Measurements from ENCODE around the gene RPS6KB1. TPM values are rescaled to one million over a fixed set of nuclear protein-coding genes. Genes with fewer than 3 reads are reported as not detected.
A peak's percentile ranks its signal among the peaks of the same experiment; 100 is the strongest.
"Not testable (repeated sequence)": the region's sequence is repeated elsewhere in the genome, so short reads cannot be mapped to it uniquely, and the experiment has no call there.

RPS6KB1 gene
- total and polyA plus RNA-seq, 11 donors = 7.8 to 29.4 (median 22.7) TPM

DNA sequence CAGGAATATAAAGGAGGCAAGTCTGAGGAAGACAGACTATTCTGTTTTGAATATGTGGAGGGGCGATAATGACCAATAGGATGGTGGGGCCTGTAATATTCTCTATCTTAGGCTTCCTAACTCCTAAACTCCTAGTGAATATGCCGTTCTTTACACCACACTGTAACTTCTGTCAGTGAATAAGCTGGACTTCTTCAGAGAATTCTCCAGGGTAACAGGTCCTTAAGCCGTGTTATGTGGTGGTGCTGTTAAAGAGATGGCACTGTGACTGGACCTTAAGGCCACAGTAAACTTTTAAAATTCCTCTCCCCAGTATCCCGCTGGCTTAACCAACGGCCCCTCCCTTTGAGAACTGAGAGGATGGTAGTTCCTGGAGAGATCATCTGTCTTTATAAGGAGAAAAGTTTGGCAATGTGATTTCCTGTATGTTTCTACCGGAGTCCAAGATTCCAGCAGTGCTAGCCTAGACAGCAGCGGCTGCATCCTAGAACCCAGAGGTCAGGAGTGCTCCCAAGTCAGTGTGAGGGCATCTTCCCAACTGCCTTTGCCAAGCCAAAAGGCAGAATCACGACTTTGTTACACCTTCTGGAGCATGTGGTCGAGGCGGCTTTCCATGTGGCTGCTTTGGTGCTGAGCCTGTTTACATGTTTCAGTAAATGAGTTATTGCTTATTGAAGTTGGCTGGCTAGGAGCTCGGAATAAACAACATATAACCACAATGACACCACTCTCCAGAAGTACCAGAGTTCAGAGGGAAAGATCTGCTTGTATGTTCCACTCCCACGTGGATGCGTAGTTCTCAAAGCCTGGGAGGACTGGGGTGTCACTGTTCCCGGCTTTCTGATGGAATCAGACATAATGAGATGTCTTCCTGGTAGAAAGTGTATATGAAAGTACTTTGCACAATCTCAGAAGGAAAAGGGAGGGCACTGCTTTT, 41.2 kb upstream of the RPS6KB1 start:
- H3K27ac ChIP-seq = peak overlapping the region in 9 of 12 donors; percentile 15 to 82 (median 52)
- intact Hi-C loops (cut with DNase I) = no loop called here
- peaks cover 0 to 76% (median 16%) of the 10 kb centered on the region in 12 donors for H3K4me1 ChIP-seq
- H3K9me3 ChIP-seq = no peaks in the 10 kb centered on the region
- WGBS, 4 donors = 59 to 68% (median 63%) methylated on average over 14 of the region's 14 CpGs
- ATAC-seq = peak in 2 of 4 donors; percentile 29
- H3K36me3 ChIP-seq = no peaks in the 10 kb centered on the region
- no peak overlapping the region for H3K4me3 ChIP-seq
- DNase-seq = peak in 1 of 5 donors; percentile 41
- TF ChIP-seq, protein P1, sequence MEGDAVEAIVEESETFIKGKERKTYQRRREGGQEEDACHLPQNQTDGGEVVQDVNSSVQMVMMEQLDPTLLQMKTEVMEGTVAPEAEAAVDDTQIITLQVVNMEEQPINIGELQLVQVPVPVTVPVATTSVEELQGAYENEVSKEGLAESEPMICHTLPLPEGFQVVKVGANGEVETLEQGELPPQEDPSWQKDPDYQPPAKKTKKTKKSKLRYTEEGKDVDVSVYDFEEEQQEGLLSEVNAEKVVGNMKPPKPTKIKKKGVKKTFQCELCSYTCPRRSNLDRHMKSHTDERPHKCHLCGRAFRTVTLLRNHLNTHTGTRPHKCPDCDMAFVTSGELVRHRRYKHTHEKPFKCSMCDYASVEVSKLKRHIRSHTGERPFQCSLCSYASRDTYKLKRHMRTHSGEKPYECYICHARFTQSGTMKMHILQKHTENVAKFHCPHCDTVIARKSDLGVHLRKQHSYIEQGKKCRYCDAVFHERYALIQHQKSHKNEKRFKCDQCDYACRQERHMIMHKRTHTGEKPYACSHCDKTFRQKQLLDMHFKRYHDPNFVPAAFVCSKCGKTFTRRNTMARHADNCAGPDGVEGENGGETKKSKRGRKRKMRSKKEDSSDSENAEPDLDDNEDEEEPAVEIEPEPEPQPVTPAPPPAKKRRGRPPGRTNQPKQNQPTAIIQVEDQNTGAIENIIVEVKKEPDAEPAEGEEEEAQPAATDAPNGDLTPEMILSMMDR (IDR thresholded peaks at IDR 0.05) = no peak
- TF ChIP-seq POLR2A (IDR thresholded peaks at IDR 0.05) = no peak
- no peaks in the 10 kb centered on the region for H3K27me3 ChIP-seq

DNA sequence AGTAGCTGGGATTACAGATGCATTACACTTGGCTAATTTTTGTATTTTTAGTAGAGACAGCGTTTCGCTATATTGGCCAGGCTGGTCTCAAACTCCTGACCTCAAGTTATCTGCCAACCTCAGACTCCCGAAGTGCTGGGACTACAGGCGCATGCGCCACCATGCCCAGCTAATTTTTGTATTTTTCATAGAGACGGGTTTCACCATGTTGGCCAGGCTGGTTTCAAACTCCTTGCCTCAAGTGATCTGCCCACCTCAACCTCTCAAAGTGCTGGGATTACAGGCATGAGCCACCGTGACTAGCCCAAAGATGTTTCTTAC, 40.1 kb upstream of the RPS6KB1 start:
- H3K36me3 ChIP-seq; H3K9me3 ChIP-seq; ATAC-seq; H3K4me3 ChIP-seq; intact Hi-C loops (cut with DNase I); DNase-seq; H3K27me3 ChIP-seq: not testable (repeated sequence)
- 89 to 98% (median 97%) methylated on average over 7 of the region's 7 CpGs for WGBS, 4 donors
- Histone ChIP-seq H3K4me1 (peaks cover 0 to 65% (median 10%) of the 10 kb centered on the region in 12 donors), H3K27ac (peak overlapping the region in 7 of 12 donors; percentile 7 to 82 (median 58))

DNA sequence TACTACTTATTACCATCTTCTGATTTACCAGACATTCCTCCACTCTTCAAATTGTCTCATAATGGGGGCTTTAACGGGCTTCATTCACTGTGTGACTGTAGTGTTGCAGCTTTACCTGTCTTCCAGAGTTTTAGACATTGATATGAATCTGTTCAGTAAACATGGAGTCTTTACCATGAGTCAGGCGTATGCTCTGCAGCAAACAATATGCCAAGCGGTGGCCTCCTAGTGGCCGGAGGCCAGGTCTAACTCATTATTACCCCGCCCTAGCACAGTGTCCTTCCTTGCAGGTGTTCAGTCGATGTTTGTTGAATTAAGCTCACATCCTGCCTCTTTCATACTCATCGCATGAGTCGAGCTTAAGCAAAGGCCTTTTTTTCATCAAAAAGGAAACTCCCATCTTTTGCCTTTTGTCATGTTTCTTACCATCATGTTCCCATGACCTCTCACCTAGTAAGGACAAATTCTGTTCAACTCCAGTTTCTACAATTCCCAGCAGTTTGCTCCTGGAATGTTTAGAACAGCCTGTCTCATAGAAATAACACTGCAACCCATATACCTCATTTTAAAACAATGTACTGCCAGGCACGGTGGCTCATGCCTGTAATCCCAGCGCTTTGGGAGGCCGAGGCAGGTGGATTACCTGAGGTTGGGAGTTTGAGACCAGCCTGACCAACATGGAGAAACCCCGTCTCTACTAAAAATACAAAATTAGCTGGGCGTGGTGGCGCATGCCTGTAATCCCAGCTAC, 39.6 kb upstream of the RPS6KB1 start:
- no peaks in the 10 kb centered on the region for H3K36me3 ChIP-seq
- H3K4me3 ChIP-seq = no peak overlapping the region
- DNase-seq = no peak
- no peaks in the 10 kb centered on the region for H3K9me3 ChIP-seq
- intact Hi-C loops (cut with DNase I) = no loop called here
- H3K27ac ChIP-seq = peak overlapping the region in 8 of 12 donors; percentile 5 to 82 (median 56)
- TF ChIP-seq, protein P1 (IDR thresholded peaks at IDR 0.05) = peak in 8 of 12 donors; percentile 13 to 48 (median 28)
- TF ChIP-seq POLR2A (IDR thresholded peaks at IDR 0.05) = no peak
- peak in 2 of 4 donors; percentile 32 to 60 for ATAC-seq
- H3K4me1 ChIP-seq = peaks cover 0 to 60% (median 8%) of the 10 kb centered on the region in 12 donors
- H3K27me3 ChIP-seq = no peaks in the 10 kb centered on the region
- 65 to 81% (median 75%) methylated on average over 14 of the region's 14 CpGs for WGBS, 4 donors

DNA sequence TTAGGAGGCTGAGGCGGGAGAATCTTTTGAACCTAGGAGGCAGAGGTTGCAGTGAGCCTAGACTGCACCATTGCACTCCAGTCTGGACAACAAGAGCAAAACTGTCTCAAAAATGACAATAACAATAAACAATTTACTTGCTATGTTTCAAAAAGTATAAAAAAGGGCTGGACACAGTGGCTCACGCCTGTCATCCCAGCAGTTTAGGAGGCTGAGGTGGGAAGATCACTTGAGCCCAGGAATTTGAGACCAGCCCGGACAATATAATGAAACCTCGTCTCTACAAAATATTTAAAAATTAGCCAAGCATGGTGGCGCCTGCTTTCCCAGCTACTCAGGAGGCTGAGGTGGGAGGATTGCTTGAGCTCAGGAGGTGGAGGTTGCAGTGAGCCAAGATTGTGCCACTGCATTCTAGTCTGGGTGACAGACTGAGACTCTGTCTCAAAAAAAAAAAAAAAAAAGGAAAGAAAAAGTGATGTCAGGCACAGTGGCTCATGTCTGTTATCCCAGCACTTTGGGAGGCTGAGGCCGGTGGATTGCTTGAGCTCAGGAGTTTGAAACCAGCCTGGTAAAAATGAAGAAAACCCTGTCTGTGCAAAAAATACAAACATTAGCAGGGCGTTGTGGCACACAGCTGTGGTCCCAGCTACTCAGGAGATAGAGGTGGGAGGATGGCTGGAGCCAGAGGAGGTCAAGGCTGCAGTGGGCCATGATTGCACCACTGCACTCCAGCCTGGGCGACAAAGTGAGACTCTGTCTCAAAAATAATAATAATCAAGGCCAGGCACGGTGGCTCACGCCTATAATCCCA, 38.8 kb upstream of the RPS6KB1 start:
- DNase-seq; H3K36me3 ChIP-seq; intact Hi-C loops (cut with DNase I); H3K9me3 ChIP-seq; H3K27me3 ChIP-seq; H3K4me3 ChIP-seq; ATAC-seq: not testable (repeated sequence)
- peaks cover 0 to 53% (median 8%) of the 10 kb centered on the region in 12 donors for H3K4me1 ChIP-seq
- peak overlapping the region in 8 of 12 donors; percentile 5 to 82 (median 56) for H3K27ac ChIP-seq
- 94 to 97% (median 95%) methylated on average over 10 of the region's 10 CpGs for WGBS, 4 donors
